K562 (cell line): ENCODE data around the gene CLTRN. TPM values are rescaled to one million over a fixed set of nuclear protein-coding genes. Genes with fewer than 3 reads are reported as not detected.

Experiments used
- CBX1 ChIP-seq: sonication (generic); IDR thresholded peaks from 2 replicates; pipeline ENCODE4 v1.6.1; 2016; ENCODE audit warnings: antibody characterized with exemption, low read depth, mild to moderate bottlenecking
- E2F6 ChIP-seq, 2 experiments: IDR thresholded peaks; 2 replicates each; pipeline ENCODE4 v1.6.1; 2011; ENCODE audit warnings: borderline replicate concordance in 1 of 2, control low read depth in 1 of 2, low read depth in 1 of 2, low read length in 1 of 2, mild to moderate bottlenecking in 1 of 2, mixed read lengths in 1 of 2, moderate library complexity in 1 of 2; ENCODE audit not compliant: insufficient read depth in 1 of 2, insufficient read length in 1 of 2, poor library complexity in 1 of 2, severe bottlenecking in 1 of 2; ENCODE audit errors: extremely low read depth in 1 of 2
- FOXJ3 ChIP-seq: sonication (generic); formaldehyde crosslinking; IDR thresholded peaks from 2 replicates; pipeline ENCODE4 v1.4.0; 2020; ENCODE audit warnings: mild to moderate bottlenecking, missing genetic modification reagents
- GATA2 ChIP-seq: sonication (generic); formaldehyde crosslinking; IDR thresholded peaks from 2 replicates; pipeline ENCODE4 v1.4.0; 2020; ENCODE audit warnings: mild to moderate bottlenecking, missing genetic modification reagents
- HES1 ChIP-seq: fragments of 450-650 bp; IDR thresholded peaks from 2 replicates; pipeline ENCODE4 v1.6.1; 2016; ENCODE audit warnings: low read depth, mild to moderate bottlenecking, moderate library complexity
- IRF2 ChIP-seq: sonication (generic); formaldehyde crosslinking; IDR thresholded peaks from 2 replicates; pipeline ENCODE4 v1.8.1; 2022; ENCODE audit warnings: mild to moderate bottlenecking, missing genetic modification reagents
- MAZ ChIP-seq, 2 experiments: fragments of 450-650 bp in 1 of 2; sonication (generic) in 1 of 2; formaldehyde crosslinking; IDR thresholded peaks in 1 of 2; conservative IDR thresholded peaks in 1 of 2; 2 replicates each; pipeline versions ENCODE4 v1.4.0 to v1.5.0; 2020; ENCODE audit warnings: mild to moderate bottlenecking in 1 of 2, missing genetic modification reagents in 1 of 2
- POLR2A ChIP-seq: fragments of 450-650 bp; conservative IDR thresholded peaks from 2 replicates; pipeline ENCODE4 v1.6.1; 2016
- STAT6 ChIP-seq: sonication (generic); formaldehyde crosslinking; IDR thresholded peaks from 2 replicates; pipeline ENCODE4 v1.8.1; 2023; ENCODE audit warnings: mild to moderate bottlenecking, missing genetic modification reagents
- YY1 ChIP-seq, 3 experiments: IDR thresholded peaks; 2 replicates each; pipeline ENCODE4 v1.6.1; 2011; ENCODE audit warnings: low read length in 2 of 3, mild to moderate bottlenecking in 2 of 3, moderate library complexity in 2 of 3, borderline replicate concordance in 1 of 3, control low read depth in 1 of 3, low read depth in 1 of 3; ENCODE audit not compliant: insufficient read depth in 3 of 3, insufficient replicate concordance in 2 of 3, control insufficient read depth in 1 of 3, insufficient read length in 1 of 3; ENCODE audit errors: extremely low read depth in 1 of 3
- ZBTB17 ChIP-seq: fragments of 450-650 bp; formaldehyde crosslinking; IDR thresholded peaks from 2 replicates; pipeline ENCODE4 v1.4.0; 2020; ENCODE audit warnings: mild to moderate bottlenecking
- ZC3H8 ChIP-seq: fragments of 450-650 bp; IDR thresholded peaks from 2 replicates; pipeline ENCODE4 v1.6.1; 2017
- ZNF263 ChIP-seq: sonication (generic); formaldehyde crosslinking; IDR thresholded peaks from 2 replicates; pipeline ENCODE4 v1.8.0; 2022; ENCODE audit warnings: mild to moderate bottlenecking, missing genetic modification reagents, borderline replicate concordance
- polyA plus RNA-seq, 8 experiments: library from polyadenylated mRNA; depleted of rRNA in 4 of 8; stranded (reverse) in 5 of 8; unstranded in 3 of 8; fragments of >200 nt; fragmentation: Nextera tagmentation in 2 of 8; fragmentation: Illumina TruSeq in 1 of 8; extraction: Ambion mirVana in 2 of 8; extraction: Trizol in 1 of 8; gene quantifications; 2 replicates each; pipeline versions ENCODE4 v1.2.1 to v1.2.3, GENCODE V29; 2011 to 2014; ENCODE audit warnings: inconsistent platforms in 1 of 8, missing spikeins in 1 of 8
- total RNA-seq, 7 experiments: library from RNA; depleted of rRNA in 6 of 7; stranded (reverse); fragments of >200 nt in 6 of 7; fragmentation: Illumina TruSeq in 2 of 7; extraction: Trizol in 2 of 7; gene quantifications; 2 replicates each; pipeline versions ENCODE4 v1.2.1 to v1.2.3, GENCODE V29; 2011 to 2021; ENCODE audit warnings: low replicate concordance in 1 of 7
- TF ChIP-seq, protein P1 (sequence below): fragments of 450-650 bp; IDR thresholded peaks from one replicate; pipeline ENCODE4 v1.6.1; 2018; ENCODE audit warnings: mild to moderate bottlenecking, moderate library complexity; ENCODE audit not compliant: partially characterized antibody

The CLTRN gene
- total and polyA plus RNA-seq, 9 of the 15 experiments (the other 6 are each of a cell fraction or from before 2014, with no cell fraction given), result 0.11 to 0.36 (median 0.18) TPM; not detected in 2

GRCh38 chrX:15674841-15675489 lies 10.4 kb upstream of the CLTRN start (continued):
- TF ChIP-seq E2F6 (IDR thresholded peaks at IDR 0.05; ENCODE audit: borderline replicate concordance in 1 of 2, extremely low read depth in 1 of 2, insufficient read depth in 1 of 2, insufficient read length in 1 of 2, low read depth in 1 of 2, low read length in 1 of 2, poor library complexity in 1 of 2, severe bottlenecking in 1 of 2) (peak in 1 of 2 experiments; percentile 29), ZBTB17 (no peak), HES1 (no peak), MAZ (CRISPR knock-in tag; conservative IDR thresholded peaks at IDR 0.05 in 1 of 2, IDR thresholded peaks at IDR 0.05 in 1 of 2) (no peak; a peak in 1 of 4 replicates), ZNF263 (no peak), STAT6 (no peak), GATA2 (no peak), IRF2 (no peak), YY1 (IDR thresholded peaks at IDR 0.05; ENCODE audit: borderline replicate concordance in 1 of 3, control insufficient read depth in 1 of 3, extremely low read depth in 1 of 3, insufficient read depth in 3 of 3, insufficient read length in 1 of 3, insufficient replicate concordance in 2 of 3, low read depth in 1 of 3, low read length in 2 of 3) (no peak), ZC3H8 (no peak), CBX1 (no peak), POLR2A (peak; percentile 96), FOXJ3 (CRISPR knock-in tag) (no peak)
- TF ChIP-seq, protein P1, sequence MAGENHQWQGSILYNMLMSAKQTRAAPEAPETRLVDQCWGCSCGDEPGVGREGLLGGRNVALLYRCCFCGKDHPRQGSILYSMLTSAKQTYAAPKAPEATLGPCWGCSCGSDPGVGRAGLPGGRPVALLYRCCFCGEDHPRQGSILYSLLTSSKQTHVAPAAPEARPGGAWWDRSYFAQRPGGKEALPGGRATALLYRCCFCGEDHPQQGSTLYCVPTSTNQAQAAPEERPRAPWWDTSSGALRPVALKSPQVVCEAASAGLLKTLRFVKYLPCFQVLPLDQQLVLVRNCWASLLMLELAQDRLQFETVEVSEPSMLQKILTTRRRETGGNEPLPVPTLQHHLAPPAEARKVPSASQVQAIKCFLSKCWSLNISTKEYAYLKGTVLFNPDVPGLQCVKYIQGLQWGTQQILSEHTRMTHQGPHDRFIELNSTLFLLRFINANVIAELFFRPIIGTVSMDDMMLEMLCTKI, result no peak
